Kidney epithelial cell (primary cell): ENCODE data around the gene NPL. TPM values are rescaled to one million over a fixed set of nuclear protein-coding genes. Genes with fewer than 3 reads are reported as not detected.

ENCODE experiments used
- DNase-seq: peaks from one replicate; pipeline ENCODE4 v3.0.0-alpha.2; 2010; ENCODE audit warnings: low read depth
- H3K27me3 ChIP-seq: 2 replicates; pipeline ENCODE4 v1.6.0; 2011; ENCODE audit warnings: low read length; ENCODE audit not compliant: control insufficient read depth, insufficient read depth
- H3K36me3 ChIP-seq: 2 replicates; pipeline ENCODE4 v1.5.1; 2011; ENCODE audit warnings: low read length; ENCODE audit not compliant: control insufficient read depth, insufficient read depth
- H3K4me3 ChIP-seq: 2 replicates; pipeline ENCODE4 v1.5.1; 2011; ENCODE audit warnings: low read depth, mild to moderate bottlenecking, control low read depth, low read length
- CTCF ChIP-seq: IDR thresholded peaks from 2 replicates; pipeline ENCODE4 v1.5.1; 2011; ENCODE audit warnings: mild to moderate bottlenecking, moderate library complexity, low read length, control low read depth, inconsistent platforms; ENCODE audit not compliant: insufficient read depth, poor library complexity, severe bottlenecking
- total RNA-seq: library from RNA; depleted of rRNA; stranded (reverse); fragments of >200 nt; gene quantifications from 2 replicates; pipeline ENCODE4 v1.2.3, GENCODE V29; 2015

Gene NPL
- total RNA-seq, 1 donor from 2014 or later: 2.3 TPM

- no peak for DNase-seq
- no peak overlapping the region for H3K4me3 ChIP-seq
- no peak for TF ChIP-seq CTCF
Observed at GRCh38 chr1:182829285-182829932, 39.8 kb downstream of the NPL start.

GRCh38 chr1:182833271-182833670 is 43.7 kb downstream of the NPL start:
- no peaks in the 10 kb centered on the region for H3K27me3 ChIP-seq
- no peak for TF ChIP-seq CTCF
- DNase-seq: peak; percentile 47
- H3K36me3 ChIP-seq: no peaks in the 10 kb centered on the region
- no peak overlapping the region for H3K4me3 ChIP-seq

More at GRCh38 chr1:182829285-182829932, 39.8 kb downstream of the NPL start:
- no peaks in the 10 kb centered on the region for H3K27me3 ChIP-seq
- no peaks in the 10 kb centered on the region for H3K36me3 ChIP-seq

- no peak for DNase-seq
- TF ChIP-seq CTCF: no peak
- H3K27me3 ChIP-seq: no peaks in the 10 kb centered on the region
- no peaks in the 10 kb centered on the region for H3K36me3 ChIP-seq
- no peak overlapping the region for H3K4me3 ChIP-seq
Observed at GRCh38 chr1:182834326-182834725, 44.8 kb downstream of the NPL start.

- no peak for DNase-seq
- TF ChIP-seq CTCF: no peak
- Histone ChIP-seq H3K36me3 (no peaks in the 10 kb centered on the region), H3K4me3 (no peak overlapping the region), H3K27me3 (no peaks in the 10 kb centered on the region)
Observed at GRCh38 chr1:182835806-182836205, 46.2 kb downstream of the NPL start.

- no peak for TF ChIP-seq CTCF
- Histone ChIP-seq H3K36me3 (peaks cover 2% of the 10 kb centered on the region), H3K4me3 (peak within 1 kb of the TSS; percentile 90), H3K27me3 (no peaks in the 10 kb centered on the region)
- peak; percentile 32 for DNase-seq
Observed at GRCh38 chr1:182839209-182840066, 49.9 kb downstream of the NPL start, which contains the start of gene DHX9. DHX9 (plus strand) TSS chr1:182839347; CDS start chr1:182842567, 3,220 bp downstream.
